ENCODE data around the gene GIMAP7. TPM values are rescaled to one million over a fixed set of nuclear protein-coding genes. Genes with fewer than 3 reads are reported as not detected.

The GIMAP7 gene
- total RNA-seq, 1 experiment from 2014 or later = 0.25 TPM

GRCh38 chr7:150564006-150564405, 49.3 kb downstream of the GIMAP7 start:
- no peaks in the 10 kb centered on the region for H3K9me2 ChIP-seq (ENCODE audit: insufficient read depth)
- no peaks in the 10 kb centered on the region for H3K4me1 ChIP-seq (ENCODE audit: control insufficient read depth in 1 of 2, insufficient read depth in 2 of 2, low read length in 2 of 2)
- peaks cover 0 to 6% of the 10 kb centered on the region in 2 experiments; a peak in 3 of 4 replicates for H3K9me3 ChIP-seq (ENCODE audit: control insufficient read depth in 1 of 2, insufficient read depth in 1 of 2, low read depth in 1 of 2, low read length in 2 of 2)
- no peaks in the 10 kb centered on the region for H3K36me3 ChIP-seq (ENCODE audit: control insufficient read depth in 1 of 2, insufficient read depth in 2 of 2, low read length in 2 of 2)
- BruUV-seq (replicated peaks) = no TSS peak
- DNase-seq (ENCODE audit: low read depth, low spot score) (no peak), ATAC-seq (no peak)
- ChIA-PET POLR2A (no interaction called here), RAD21 (ENCODE audit: low non-redundant PET in 1 of 2, low total read pairs in 2 of 2, uncharacterized antibody in 2 of 2, unreplicated experiment in 2 of 2) (no interaction called here), CTCF (no interaction called here)
- H4K20me1 ChIP-seq (ENCODE audit: insufficient read depth) = no peaks in the 10 kb centered on the region
- H2AFZ ChIP-seq (ENCODE audit: low read depth, low read length, poor library complexity, severe bottlenecking) = no peak overlapping the region
- H3K27ac ChIP-seq (ENCODE audit: low read depth, low read length) = no peak overlapping the region
- H3K4me2 ChIP-seq (ENCODE audit: low read length) = no peak overlapping the region
- H3K27me3 ChIP-seq (ENCODE audit: insufficient read depth, low read length) = 0 out of 2 replicates have a peak, but pooled peaks cover 12% of the 10 kb centered on the region
- no peak overlapping the region for H3K4me3 ChIP-seq (replicated peaks in 1 of 2; ENCODE audit: low read depth in 1 of 2, low read length in 2 of 2)
- intact Hi-C loops (cut with micrococcal nuclease) = no loop called here
- no peak for TF ChIP-seq MAX (IDR thresholded peaks at IDR 0.05)
- no peaks in the 10 kb centered on the region for H3K79me2 ChIP-seq (ENCODE audit: insufficient read depth, low read length)
- H3K9ac ChIP-seq (ENCODE audit: low read length) = no peak overlapping the region

DNA sequence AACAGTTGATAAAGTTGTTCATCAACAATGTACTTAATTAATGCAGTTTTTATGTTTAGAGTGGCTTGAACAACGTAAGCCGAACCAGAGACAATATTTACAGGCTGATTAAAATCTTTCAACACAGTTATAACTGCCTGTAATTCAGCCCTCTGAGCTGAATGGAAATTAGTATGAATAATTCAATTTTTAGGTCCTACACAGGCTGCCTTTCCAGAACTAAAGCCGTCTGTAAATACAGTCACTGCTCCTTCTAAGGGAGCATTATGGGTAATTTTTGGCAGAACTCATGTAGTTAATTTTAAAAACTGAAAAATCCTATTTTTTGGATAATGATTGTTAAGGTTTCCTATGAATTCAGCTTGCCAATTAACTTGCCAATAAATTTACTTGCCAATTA, 49.9 kb downstream of the GIMAP7 start:
- Histone ChIP-seq H3K79me2 (ENCODE audit: insufficient read depth, low read length) (no peaks in the 10 kb centered on the region), H3K36me3 (ENCODE audit: control insufficient read depth in 1 of 2, insufficient read depth in 2 of 2, low read length in 2 of 2) (no peaks in the 10 kb centered on the region), H3K4me1 (ENCODE audit: control insufficient read depth in 1 of 2, insufficient read depth in 2 of 2, low read length in 2 of 2) (no peaks in the 10 kb centered on the region), H3K9me3 (ENCODE audit: control insufficient read depth in 1 of 2, insufficient read depth in 1 of 2, low read depth in 1 of 2, low read length in 2 of 2) (peaks cover 0 to 6% of the 10 kb centered on the region in 2 experiments; a peak in 2 of 4 replicates), H3K27ac (ENCODE audit: low read depth, low read length) (no peak overlapping the region), H2AFZ (ENCODE audit: low read depth, low read length, poor library complexity, severe bottlenecking) (no peak overlapping the region), H3K9ac (ENCODE audit: low read length) (no peak overlapping the region), H4K20me1 (ENCODE audit: insufficient read depth) (no peaks in the 10 kb centered on the region), H3K27me3 (ENCODE audit: insufficient read depth, low read length) (0 out of 2 replicates have a peak, but pooled peaks cover 12% of the 10 kb centered on the region), H3K9me2 (ENCODE audit: insufficient read depth) (no peaks in the 10 kb centered on the region), H3K4me3 (replicated peaks in 1 of 2; ENCODE audit: low read depth in 1 of 2, low read length in 2 of 2) (no peak overlapping the region), H3K4me2 (ENCODE audit: low read length) (no peak overlapping the region)
- intact Hi-C loops (cut with micrococcal nuclease) = no loop called here
- ChIA-PET POLR2A (no interaction called here), RAD21 (ENCODE audit: low non-redundant PET in 1 of 2, low total read pairs in 2 of 2, uncharacterized antibody in 2 of 2, unreplicated experiment in 2 of 2) (no interaction called here), CTCF (no interaction called here)
- DNase-seq (ENCODE audit: low read depth, low spot score) = no peak
- no peak for ATAC-seq
- BruUV-seq (replicated peaks) = no TSS peak
- TF ChIP-seq ZFX (IDR thresholded peaks at IDR 0.05) (no peak), POLR2A (IDR thresholded peaks at IDR 0.05; ENCODE audit: borderline replicate concordance, extremely low read depth, insufficient read depth, insufficient read length) (no peak), MAX (IDR thresholded peaks at IDR 0.05) (no peak), EGR1 (IDR thresholded peaks at IDR 0.05; ENCODE audit: low read depth) (no peak), EZH2 (IDR thresholded peaks at IDR 0.05) (no peak), JUND (IDR thresholded peaks at IDR 0.05) (no peak), ELF1 (IDR thresholded peaks at IDR 0.05; ENCODE audit: borderline replicate concordance, low read depth) (no peak), ZBTB33 (IDR thresholded peaks at IDR 0.05; ENCODE audit: extremely low read depth, insufficient replicate concordance, low read length) (no peak), FOSL1 (IDR thresholded peaks at IDR 0.05; ENCODE audit: low read depth) (no peak), CBX3 (IDR thresholded peaks at IDR 0.05; ENCODE audit: low read depth) (no peak)
- TF ChIP-seq, protein P1, sequence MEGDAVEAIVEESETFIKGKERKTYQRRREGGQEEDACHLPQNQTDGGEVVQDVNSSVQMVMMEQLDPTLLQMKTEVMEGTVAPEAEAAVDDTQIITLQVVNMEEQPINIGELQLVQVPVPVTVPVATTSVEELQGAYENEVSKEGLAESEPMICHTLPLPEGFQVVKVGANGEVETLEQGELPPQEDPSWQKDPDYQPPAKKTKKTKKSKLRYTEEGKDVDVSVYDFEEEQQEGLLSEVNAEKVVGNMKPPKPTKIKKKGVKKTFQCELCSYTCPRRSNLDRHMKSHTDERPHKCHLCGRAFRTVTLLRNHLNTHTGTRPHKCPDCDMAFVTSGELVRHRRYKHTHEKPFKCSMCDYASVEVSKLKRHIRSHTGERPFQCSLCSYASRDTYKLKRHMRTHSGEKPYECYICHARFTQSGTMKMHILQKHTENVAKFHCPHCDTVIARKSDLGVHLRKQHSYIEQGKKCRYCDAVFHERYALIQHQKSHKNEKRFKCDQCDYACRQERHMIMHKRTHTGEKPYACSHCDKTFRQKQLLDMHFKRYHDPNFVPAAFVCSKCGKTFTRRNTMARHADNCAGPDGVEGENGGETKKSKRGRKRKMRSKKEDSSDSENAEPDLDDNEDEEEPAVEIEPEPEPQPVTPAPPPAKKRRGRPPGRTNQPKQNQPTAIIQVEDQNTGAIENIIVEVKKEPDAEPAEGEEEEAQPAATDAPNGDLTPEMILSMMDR (IDR thresholded peaks at IDR 0.05 in 2 of 3, conservative IDR thresholded peaks at IDR 0.05 in 1 of 3; ENCODE audit: borderline replicate concordance in 1 of 3, insufficient read depth in 1 of 3, low read depth in 2 of 3, low read length in 2 of 3) = no peak
- TF ChIP-seq, protein P2, sequence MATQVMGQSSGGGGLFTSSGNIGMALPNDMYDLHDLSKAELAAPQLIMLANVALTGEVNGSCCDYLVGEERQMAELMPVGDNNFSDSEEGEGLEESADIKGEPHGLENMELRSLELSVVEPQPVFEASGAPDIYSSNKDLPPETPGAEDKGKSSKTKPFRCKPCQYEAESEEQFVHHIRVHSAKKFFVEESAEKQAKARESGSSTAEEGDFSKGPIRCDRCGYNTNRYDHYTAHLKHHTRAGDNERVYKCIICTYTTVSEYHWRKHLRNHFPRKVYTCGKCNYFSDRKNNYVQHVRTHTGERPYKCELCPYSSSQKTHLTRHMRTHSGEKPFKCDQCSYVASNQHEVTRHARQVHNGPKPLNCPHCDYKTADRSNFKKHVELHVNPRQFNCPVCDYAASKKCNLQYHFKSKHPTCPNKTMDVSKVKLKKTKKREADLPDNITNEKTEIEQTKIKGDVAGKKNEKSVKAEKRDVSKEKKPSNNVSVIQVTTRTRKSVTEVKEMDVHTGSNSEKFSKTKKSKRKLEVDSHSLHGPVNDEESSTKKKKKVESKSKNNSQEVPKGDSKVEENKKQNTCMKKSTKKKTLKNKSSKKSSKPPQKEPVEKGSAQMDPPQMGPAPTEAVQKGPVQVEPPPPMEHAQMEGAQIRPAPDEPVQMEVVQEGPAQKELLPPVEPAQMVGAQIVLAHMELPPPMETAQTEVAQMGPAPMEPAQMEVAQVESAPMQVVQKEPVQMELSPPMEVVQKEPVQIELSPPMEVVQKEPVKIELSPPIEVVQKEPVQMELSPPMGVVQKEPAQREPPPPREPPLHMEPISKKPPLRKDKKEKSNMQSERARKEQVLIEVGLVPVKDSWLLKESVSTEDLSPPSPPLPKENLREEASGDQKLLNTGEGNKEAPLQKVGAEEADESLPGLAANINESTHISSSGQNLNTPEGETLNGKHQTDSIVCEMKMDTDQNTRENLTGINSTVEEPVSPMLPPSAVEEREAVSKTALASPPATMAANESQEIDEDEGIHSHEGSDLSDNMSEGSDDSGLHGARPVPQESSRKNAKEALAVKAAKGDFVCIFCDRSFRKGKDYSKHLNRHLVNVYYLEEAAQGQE (IDR thresholded peaks at IDR 0.05; ENCODE audit: low read depth) = no peak
- TF ChIP-seq, protein P3, sequence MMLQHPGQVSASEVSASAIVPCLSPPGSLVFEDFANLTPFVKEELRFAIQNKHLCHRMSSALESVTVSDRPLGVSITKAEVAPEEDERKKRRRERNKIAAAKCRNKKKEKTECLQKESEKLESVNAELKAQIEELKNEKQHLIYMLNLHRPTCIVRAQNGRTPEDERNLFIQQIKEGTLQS (IDR thresholded peaks at IDR 0.05) = no peak
